Activated T-helper 1 cell treated with anti-CD3 and anti-CD28 coated beads, Interleukin-2, amount 50 U/mL, for 16 hours (primary cell): ENCODE results near the gene PTGS1.
"Not testable (repeated sequence)": the region's sequence is repeated elsewhere in the genome, so short reads cannot be mapped to it uniquely, and the experiment has no call there.

ENCODE experiments used
- DNase-seq, 2 donors: peaks; one replicate each; pipeline ENCODE4 v3.0.0-alpha.2; 2020; ENCODE audit warnings: low read depth in 1 of 2, low spot score in 1 of 2

Gene PTGS1

DNA sequence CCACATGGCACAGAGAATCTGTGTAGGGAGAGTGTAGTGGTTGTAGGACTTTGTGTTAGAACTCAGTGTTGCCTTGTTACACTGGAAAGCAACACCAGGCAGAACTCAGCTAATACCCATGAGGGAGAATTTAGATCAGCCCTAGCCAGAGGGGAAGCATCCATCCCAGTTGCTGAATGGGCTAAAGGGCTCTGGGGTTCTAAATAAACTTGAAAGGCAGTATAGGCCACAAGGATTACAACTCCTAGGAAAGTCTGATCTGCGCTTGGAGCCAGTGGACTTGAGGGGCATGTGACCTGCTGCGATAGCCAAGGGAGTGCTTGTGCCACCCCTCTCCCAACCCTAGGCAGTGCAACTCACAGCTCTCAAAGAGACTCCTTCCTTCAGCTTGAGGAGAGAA, 26.9 kb downstream of the PTGS1 start:
- DNase-seq: no peak

DNA sequence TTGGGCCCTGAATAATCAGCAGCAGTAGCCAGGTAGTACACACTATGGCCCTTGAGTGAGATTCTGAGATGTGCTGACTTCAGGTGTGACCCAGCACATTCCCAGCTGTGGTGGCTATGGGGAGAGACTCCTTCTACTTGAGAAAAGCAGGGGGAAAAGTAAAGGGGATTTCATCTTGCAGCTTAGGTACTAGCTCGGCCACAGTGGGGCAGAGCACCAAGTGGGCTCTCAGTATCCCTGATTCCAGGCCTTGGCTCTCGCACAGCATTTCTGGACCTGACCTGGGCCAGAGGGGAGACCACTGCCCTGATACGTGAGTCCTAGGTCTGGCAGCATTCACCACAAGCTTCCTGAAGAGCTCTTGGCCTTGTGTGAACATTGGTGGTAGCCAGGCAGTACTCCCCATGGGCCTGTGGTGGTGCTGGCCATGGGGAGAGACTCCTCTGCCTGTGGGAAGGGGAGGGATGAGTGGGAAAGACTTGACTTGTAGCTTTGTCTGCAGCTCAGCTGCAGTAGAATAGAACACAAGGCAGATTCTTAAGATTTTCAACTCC, 27.6 kb downstream of the PTGS1 start:
- DNase-seq: no peak

GRCh38 chr9:122401896-122402295, 31.1 kb downstream of the PTGS1 start:
- no peak for DNase-seq

DNA sequence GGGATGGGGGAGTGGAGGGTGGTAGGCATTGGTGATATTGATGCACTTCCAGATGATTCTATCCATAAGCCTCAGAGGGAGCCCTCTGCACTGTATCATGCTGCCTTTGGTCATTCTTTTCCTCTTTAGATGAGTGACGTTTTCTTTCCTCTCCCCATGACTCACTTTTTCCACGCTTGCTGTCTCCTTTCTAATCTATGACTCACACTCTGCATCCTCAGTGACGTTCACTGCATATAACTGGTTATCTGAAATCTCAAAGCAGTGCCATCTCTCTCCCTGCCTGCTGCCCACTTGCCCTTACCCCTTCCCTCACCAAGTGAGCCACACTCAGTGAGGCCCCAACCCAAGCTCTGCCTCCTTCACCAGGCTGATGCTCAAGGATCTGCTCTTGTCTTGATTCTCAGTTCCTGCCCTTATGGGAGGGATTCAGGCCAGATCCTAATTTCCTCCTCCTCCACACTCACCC, 31.6 kb downstream of the PTGS1 start:
- DNase-seq: no peak

DNA sequence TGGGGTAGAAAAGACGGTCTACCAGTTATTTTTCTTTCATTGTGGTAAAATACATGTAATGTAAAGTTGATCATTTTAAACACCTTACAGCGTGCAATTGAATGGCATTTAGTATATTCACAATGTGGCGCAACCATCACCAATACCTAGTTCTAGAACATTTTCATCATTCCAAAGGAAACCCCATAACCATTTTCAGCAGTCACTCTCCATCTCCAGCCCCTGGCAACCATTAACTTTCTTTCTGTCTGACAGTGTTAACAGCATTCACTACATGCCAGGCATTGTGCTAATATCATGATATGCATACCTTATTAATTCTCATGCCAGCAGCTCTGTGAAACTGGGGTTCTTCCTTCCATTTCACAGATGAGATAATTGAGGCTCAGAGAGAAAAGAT, 32.0 kb downstream of the PTGS1 start:
- DNase-seq: no peak

DNA sequence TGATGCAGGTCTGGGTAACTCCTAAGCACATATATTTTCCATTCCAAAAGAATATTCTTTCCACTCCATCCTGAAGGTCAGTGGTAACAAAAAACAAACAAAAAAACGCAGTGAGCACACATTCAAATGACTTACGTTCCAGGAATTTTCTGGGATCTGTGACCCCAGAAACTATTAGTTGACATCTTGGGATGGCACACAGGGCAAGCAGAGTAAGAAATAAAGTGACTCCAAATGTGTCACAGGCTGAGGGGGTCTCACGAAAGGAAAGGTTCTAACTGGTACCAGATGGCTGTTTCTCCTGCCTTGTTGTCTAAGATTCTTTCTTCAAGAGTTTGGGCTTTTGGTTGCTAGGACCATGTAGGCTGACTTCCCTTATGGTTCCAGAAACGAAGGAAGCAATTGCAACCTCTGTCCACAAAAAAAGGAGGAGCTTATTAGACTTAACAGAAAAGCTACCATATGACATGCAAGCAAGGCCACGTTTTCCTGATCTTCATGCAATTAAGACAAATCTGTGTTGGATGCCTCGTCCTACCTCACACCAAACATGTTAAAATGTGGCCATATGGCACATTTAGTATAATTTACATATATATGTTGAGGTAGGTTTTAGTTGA, 32.7 kb downstream of the PTGS1 start:
- no peak for DNase-seq

- DNase-seq: not testable (repeated sequence)
Observed at GRCh38 chr9:122405304-122406069, 34.7 kb downstream of the PTGS1 start.

DNA sequence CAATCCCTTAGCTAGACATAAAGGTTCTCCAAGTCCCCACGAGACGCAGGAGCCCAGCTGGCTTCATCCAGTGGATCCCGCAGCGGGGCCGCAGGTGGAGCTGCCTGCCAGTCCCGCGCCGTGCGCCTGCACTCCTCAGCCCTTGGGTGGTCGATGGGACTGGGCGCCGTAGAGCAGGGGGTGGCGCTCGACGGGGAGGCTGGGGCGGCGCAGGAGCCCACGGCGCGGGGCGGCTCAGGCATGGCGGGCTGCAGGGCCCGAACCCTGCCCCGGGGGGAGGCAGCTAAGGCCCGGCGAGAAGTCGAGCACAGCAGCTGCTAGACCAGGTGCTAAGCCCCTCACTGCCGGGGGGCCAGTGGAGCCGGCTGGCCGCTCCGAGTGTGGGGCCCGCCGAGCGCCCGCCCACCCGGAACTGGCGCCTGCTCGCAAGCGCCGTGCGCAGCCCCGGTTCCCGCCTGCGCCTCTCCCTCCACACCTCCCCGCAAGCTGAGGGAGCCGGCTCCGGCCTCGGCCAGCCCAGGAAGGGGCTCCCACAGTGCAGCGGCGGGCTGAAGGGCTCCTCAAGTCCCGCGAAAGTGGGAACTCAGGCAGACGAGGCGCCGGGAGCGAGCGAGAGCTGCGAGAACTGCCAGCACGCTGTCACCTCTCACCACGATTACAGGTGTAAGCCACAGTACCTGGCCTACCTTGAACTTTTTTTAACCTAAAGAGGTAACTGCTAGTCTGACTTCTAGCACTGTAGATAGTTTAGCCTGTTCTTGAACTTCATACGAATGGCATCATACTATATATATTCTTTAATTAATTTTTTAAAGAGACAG, 35.5 kb downstream of the PTGS1 start:
- DNase-seq: no peak

DNA sequence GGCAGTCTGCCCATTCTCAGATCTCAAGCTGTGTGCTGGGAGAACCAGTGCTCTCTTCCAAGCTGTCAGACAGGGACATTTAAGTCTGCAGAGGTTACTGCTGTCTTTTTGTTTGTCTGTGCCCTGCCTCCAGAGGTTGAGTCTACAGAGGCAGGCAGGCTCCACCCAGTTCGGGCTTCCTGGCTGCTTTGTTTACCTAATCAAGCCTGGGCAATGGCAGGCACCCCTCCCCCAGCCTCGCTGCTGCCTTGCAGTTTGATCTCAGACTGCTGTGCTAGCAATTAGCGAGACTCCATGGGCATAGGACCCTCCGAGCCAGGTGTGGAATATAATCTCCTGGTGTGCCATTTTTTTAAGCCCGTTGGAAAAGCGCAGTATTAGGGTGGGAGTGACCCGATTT, 43.3 kb downstream of the PTGS1 start:
- DNase-seq: not testable (repeated sequence)

GRCh38 chr9:122418016-122418415, 47.2 kb downstream of the PTGS1 start:
- no peak for DNase-seq

- no peak for DNase-seq
Observed at GRCh38 chr9:122420315-122420714, 49.5 kb downstream of the PTGS1 start.

GRCh38 chr9:122425087-122425486, 54.3 kb downstream of the PTGS1 start:
- DNase-seq: no peak

DNA sequence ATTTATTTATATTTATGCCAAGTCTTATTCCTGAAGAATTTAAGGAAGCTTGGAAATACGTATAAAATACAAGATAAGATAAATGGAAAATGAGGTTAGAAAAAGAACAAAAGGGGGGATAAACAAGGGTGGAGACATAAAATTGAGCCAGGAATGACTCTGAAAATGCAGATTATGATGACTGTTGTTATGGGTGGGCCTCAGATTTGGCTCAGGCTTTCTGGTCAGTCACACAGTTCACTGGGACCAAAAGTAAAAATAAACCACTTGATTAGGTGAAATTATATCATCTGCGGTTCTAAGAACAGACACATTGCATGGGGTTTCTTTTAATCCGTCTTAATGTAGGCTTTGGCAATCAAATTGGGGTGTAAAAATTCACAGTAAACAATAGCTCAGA, 55.9 kb downstream of the PTGS1 start:
- no peak for DNase-seq

DNA sequence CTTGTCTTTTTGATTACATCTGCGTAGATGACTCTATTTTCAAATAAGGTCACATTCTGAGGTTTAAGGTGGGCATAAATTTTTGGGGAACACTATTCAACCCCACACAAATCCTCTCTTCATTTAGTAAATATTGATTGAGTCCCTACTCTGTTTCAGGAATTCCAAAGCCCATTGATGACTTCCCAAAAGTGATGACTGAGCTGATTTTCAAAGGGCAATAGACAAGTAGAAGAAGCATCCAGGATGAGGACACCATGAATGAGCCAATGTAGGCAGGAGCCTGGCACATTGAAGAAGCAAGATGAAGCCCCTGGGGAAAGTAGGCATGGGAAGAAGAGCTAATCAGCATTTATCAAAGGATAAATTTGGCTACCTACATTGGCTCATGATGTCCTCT, 71.7 kb downstream of the PTGS1 start:
- DNase-seq: no peak

GRCh38 chr9:122444041-122444733, 73.4 kb downstream of the PTGS1 start:
- no peak for DNase-seq
